ENCODE measurements around the gene PTPRU.
"Not testable (repeated sequence)": the region's sequence is repeated elsewhere in the genome, so short reads cannot be mapped to it uniquely, and the experiment has no call there.

Gene PTPRU

GRCh38 chr1:29234471-29234870 lies 1.9 kb upstream of the PTPRU start:
- ATAC-seq = no peak
- no peak for TF ChIP-seq TOX (CRISPR knock-in tag; IDR thresholded peaks at IDR 0.05; ENCODE audit: borderline replicate concordance)
- TF ChIP-seq BACH2 (CRISPR knock-in tag; IDR thresholded peaks at IDR 0.05; ENCODE audit: borderline replicate concordance) = no peak
- no peak for TF ChIP-seq ZFP3 (CRISPR knock-in tag; IDR thresholded peaks at IDR 0.05)
- TF ChIP-seq ISL1 (CRISPR knock-in tag; IDR thresholded peaks at IDR 0.05) = no peak
- no peak for TF ChIP-seq ARNTL (CRISPR knock-in tag; IDR thresholded peaks at IDR 0.05; ENCODE audit: borderline replicate concordance, low read depth)
- no peak for TF ChIP-seq OSR1 (CRISPR knock-in tag; IDR thresholded peaks at IDR 0.05)
- no peak for TF ChIP-seq ZNF8 (CRISPR knock-in tag; IDR thresholded peaks at IDR 0.05)

GRCh38 chr1:29234881-29235280 lies 1.4 kb upstream of the PTPRU start:
- not testable (repeated sequence) for ATAC-seq

- no peak for ATAC-seq
- TF ChIP-seq ZNF565 (CRISPR knock-in tag; conservative IDR thresholded peaks at IDR 0.05; ENCODE audit: low read depth) (no peak), PATZ1 (CRISPR knock-in tag; IDR thresholded peaks at IDR 0.05; ENCODE audit: borderline replicate concordance) (no peak), POU6F1 (CRISPR knock-in tag; IDR thresholded peaks at IDR 0.05; ENCODE audit: borderline replicate concordance, low read depth) (no peak), BACH2 (CRISPR knock-in tag; IDR thresholded peaks at IDR 0.05; ENCODE audit: borderline replicate concordance) (no peak), ARNTL (CRISPR knock-in tag; IDR thresholded peaks at IDR 0.05; ENCODE audit: borderline replicate concordance, low read depth) (no peak)
Measured at GRCh38 chr1:29236712-29237128, 398 bp downstream of the PTPRU start.

- ATAC-seq = peak; percentile 13
- TF ChIP-seq ISL1 (CRISPR knock-in tag; IDR thresholded peaks at IDR 0.05) (no peak), ZFP30 (CRISPR knock-in tag; IDR thresholded peaks at IDR 0.05) (no peak), TSHZ2 (CRISPR knock-in tag; IDR thresholded peaks at IDR 0.05) (0 out of 2 replicates have a peak, but pooled peaks have one; percentile 33), ARNTL (CRISPR knock-in tag; IDR thresholded peaks at IDR 0.05; ENCODE audit: borderline replicate concordance, low read depth) (no peak)
Measured at GRCh38 chr1:29237129-29237821, 953 bp downstream of the PTPRU start.

GRCh38 chr1:29237852-29238619 lies 1.7 kb downstream of the PTPRU start:
- no peak for TF ChIP-seq ZC3H10 (CRISPR knock-in tag; IDR thresholded peaks at IDR 0.05)
- TF ChIP-seq ZNF70 (CRISPR knock-in tag; IDR thresholded peaks at IDR 0.05) = no peak
- TF ChIP-seq ZNF8 (CRISPR knock-in tag; IDR thresholded peaks at IDR 0.05) = no peak
- ATAC-seq = no peak

- ATAC-seq = no peak
- TF ChIP-seq SNAI2 (CRISPR knock-in tag; IDR thresholded peaks at IDR 0.05) = no peak
- TF ChIP-seq RARB (CRISPR knock-in tag; IDR thresholded peaks at IDR 0.05) = no peak
- TF ChIP-seq TCF4 (CRISPR knock-in tag; IDR thresholded peaks at IDR 0.05; ENCODE audit: borderline replicate concordance) = no peak
- no peak for TF ChIP-seq ZNF70 (CRISPR knock-in tag; IDR thresholded peaks at IDR 0.05)
- no peak for TF ChIP-seq ZFP3 (CRISPR knock-in tag; IDR thresholded peaks at IDR 0.05)
- TF ChIP-seq PATZ1 (CRISPR knock-in tag; IDR thresholded peaks at IDR 0.05; ENCODE audit: borderline replicate concordance) = no peak
- TF ChIP-seq PPARA (CRISPR knock-in tag; IDR thresholded peaks at IDR 0.05; ENCODE audit: borderline replicate concordance) = no peak
- TF ChIP-seq POU6F1 (CRISPR knock-in tag; IDR thresholded peaks at IDR 0.05; ENCODE audit: borderline replicate concordance, low read depth) = no peak
- no peak for TF ChIP-seq BACH2 (CRISPR knock-in tag; IDR thresholded peaks at IDR 0.05; ENCODE audit: borderline replicate concordance)
- no peak for TF ChIP-seq CSDC2 (CRISPR knock-in tag; IDR thresholded peaks at IDR 0.05)
- TF ChIP-seq GLIS3 (CRISPR knock-in tag; IDR thresholded peaks at IDR 0.05) = no peak
- no peak for TF ChIP-seq TOX (CRISPR knock-in tag; IDR thresholded peaks at IDR 0.05; ENCODE audit: borderline replicate concordance)
- TF ChIP-seq ZNF565 (CRISPR knock-in tag; conservative IDR thresholded peaks at IDR 0.05; ENCODE audit: low read depth) = no peak
- TF ChIP-seq ZNF8 (CRISPR knock-in tag; IDR thresholded peaks at IDR 0.05) = no peak
- no peak for TF ChIP-seq ZC3H10 (CRISPR knock-in tag; IDR thresholded peaks at IDR 0.05)
- no peak for TF ChIP-seq OSR1 (CRISPR knock-in tag; IDR thresholded peaks at IDR 0.05)
Measured at GRCh38 chr1:29238620-29239002, 2.3 kb downstream of the PTPRU start.

All from SK-N-SH treated with all-trans-retinoic acid at 6 μM for 48 hours (cell line).